Muscle of arm (tissue), 14 donors: Measurements from ENCODE around the gene PCCB. TPM values are rescaled to one million over a fixed set of nuclear protein-coding genes. Genes with fewer than 3 reads are reported as not detected.
"Not testable (repeated sequence)": the region's sequence is repeated elsewhere in the genome, so short reads cannot be mapped to it uniquely, and the experiment has no call there.

Source experiments
- DNase-seq: peaks from one replicate; pipeline ENCODE4 v3.0.0-alpha.2; 2013
- long read RNA-seq, 11 donors: transcript quantifications; one replicate each; lab custom pipeline, GENCODE V29; 2026
- polyA plus RNA-seq, 12 donors: library from polyadenylated mRNA; unstranded; fragments of 120-200 nt; gene quantifications; one replicate each; pipeline ENCODE4 v1.2.1, GENCODE V29; 2013; ENCODE audit not compliant: insufficient read length in 12 of 12

Gene PCCB
- 10 to 100 TPM in 11 of 12 donors, not detected in 1; 21.4 to 37.8 (median 31.8) TPM for polyA plus RNA-seq
- long read RNA-seq, donor 1, transcript PCCB-201 (15 exons, 1,833 nt) = major isoform, 9 of 9 reads
- long read RNA-seq, donor 1, partial matches to known transcripts = 0 of 9 reads
- long read RNA-seq, donor 1, other reads (novel, unspliced or antisense) = 0 of 9 reads
- long read RNA-seq, donor 2, transcript PCCB-201 (15 exons, 1,833 nt) = major isoform, 7 of 18 reads
- long read RNA-seq, donor 2, partial matches to known transcripts = 11 of 18 reads
- long read RNA-seq, donor 2, other reads (novel, unspliced or antisense) = 0 of 18 reads
- long read RNA-seq, donor 3, partial matches to known transcripts = 0 of 4 reads
- long read RNA-seq, donor 3, other reads (novel, unspliced or antisense) = 0 of 4 reads
- long read RNA-seq, donor 4, full-length matches to known transcripts = 7 of 7 reads
- long read RNA-seq, donor 4, partial matches to known transcripts = 0 of 7 reads
- long read RNA-seq, donor 4, other reads (novel, unspliced or antisense) = 0 of 7 reads
- long read RNA-seq, donor 5, transcript PCCB-201 (15 exons, 1,833 nt) = major isoform, 8 of 8 reads
- long read RNA-seq, donor 5, partial matches to known transcripts = 0 of 8 reads
- long read RNA-seq, donor 5, other reads (novel, unspliced or antisense) = 0 of 8 reads
- long read RNA-seq, donor 6, partial matches to known transcripts = 0 of 3 reads
- long read RNA-seq, donor 6, other reads (novel, unspliced or antisense) = 0 of 3 reads
- long read RNA-seq, donor 7, transcript PCCB-201 (15 exons, 1,833 nt) = major isoform, 6 of 6 reads
- long read RNA-seq, donor 7, partial matches to known transcripts = 0 of 6 reads
- long read RNA-seq, donor 7, other reads (novel, unspliced or antisense) = 0 of 6 reads
- long read RNA-seq, donor 8, transcript PCCB-201 (15 exons, 1,833 nt) = major isoform, 10 of 10 reads
- long read RNA-seq, donor 8, partial matches to known transcripts = 0 of 10 reads
- long read RNA-seq, donor 8, other reads (novel, unspliced or antisense) = 0 of 10 reads
- long read RNA-seq, donor 9, transcript PCCB-201 (15 exons, 1,833 nt) = major isoform, 9 of 9 reads
- long read RNA-seq, donor 9, partial matches to known transcripts = 0 of 9 reads
- long read RNA-seq, donor 9, other reads (novel, unspliced or antisense) = 0 of 9 reads
- long read RNA-seq, donor 10, transcript PCCB-201 (15 exons, 1,833 nt) = major isoform, 5 of 12 reads
- long read RNA-seq, donor 10, partial matches to known transcripts = 5 of 12 reads
- long read RNA-seq, donor 10, other reads (novel, unspliced or antisense) = 0 of 12 reads
- long read RNA-seq, donor 11, transcript PCCB-201 (15 exons, 1,833 nt) = major isoform, 7 of 7 reads
- long read RNA-seq, donor 11, partial matches to known transcripts = 0 of 7 reads
- long read RNA-seq, donor 11, other reads (novel, unspliced or antisense) = 0 of 7 reads

DNA sequence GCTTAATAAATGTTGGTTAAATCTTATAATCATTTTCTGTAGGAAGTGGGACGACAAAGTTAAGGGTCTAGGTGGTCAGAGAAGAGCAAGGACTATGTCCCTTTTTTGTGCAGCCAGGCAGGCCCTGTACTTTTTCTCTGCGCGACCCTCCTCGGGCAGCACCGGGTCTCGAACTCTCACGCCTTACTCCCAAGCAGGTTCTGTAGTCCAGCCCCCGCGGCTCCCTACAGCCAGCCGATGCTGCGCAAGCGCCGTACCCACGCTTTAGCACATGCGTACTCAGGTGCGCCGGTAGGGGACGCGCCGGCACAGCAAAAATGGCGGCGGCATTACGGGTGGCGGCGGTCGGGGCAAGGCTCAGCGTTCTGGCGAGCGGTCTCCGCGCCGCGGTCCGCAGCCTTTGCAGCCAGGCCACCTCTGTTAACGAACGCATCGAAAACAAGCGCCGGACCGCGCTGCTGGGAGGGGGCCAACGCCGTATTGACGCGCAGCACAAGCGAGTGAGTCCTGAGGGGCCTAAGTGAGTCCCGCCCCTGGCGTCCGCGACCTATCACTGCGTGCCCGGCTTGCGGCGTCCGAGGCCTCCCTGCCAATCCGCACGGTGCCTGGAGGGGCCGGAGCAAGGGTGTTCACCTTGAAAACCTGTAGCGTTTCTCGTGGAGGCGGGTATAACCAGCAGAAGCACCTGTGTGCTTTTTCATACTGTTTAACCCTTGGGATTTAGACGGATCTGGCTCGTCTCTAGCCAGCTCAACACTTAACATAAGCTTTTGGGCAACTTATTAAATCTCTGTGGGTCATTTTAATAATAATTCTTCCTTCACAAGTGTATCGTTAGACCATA is at the start of gene PCCB:
TSS of gene PCCB (plus strand) at position 282 of the 844 bp plus-strand sequence. CDS start at position 318, 36 bp downstream.
- peak; percentile 91 for DNase-seq

DNA sequence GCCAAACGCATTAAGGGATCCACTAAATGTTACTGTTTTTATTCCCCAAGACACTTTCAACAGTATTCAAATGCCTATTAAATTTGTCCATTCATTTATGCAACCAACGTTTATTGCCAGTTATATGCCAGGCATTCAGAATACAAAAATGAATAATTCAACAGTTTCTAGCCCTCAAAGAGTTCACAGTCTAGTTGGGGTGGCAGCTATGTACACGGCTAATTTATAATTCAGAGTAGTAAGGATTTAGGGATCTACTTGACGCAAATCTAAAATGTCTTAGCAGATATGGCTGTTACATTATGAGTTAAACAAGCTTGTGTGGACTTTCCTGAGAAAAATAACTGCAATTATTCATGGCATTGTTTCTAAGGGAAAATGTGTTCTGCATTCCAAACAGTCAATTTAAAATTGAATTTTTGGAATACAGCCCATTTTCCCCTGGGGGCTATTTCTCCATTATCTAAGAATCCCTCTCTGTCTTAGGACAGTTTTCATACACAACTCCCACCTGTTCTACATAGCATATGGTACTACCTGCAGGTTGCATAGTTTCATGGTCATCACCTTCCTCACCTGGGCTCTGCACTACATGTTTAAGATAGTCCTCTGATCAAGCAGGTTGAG is 42.5 kb upstream of the PCCB start:
- no peak for DNase-seq

- DNase-seq = no peak
Observed at GRCh38 chr3:136209921-136210320, 40.2 kb upstream of the PCCB start.

DNA sequence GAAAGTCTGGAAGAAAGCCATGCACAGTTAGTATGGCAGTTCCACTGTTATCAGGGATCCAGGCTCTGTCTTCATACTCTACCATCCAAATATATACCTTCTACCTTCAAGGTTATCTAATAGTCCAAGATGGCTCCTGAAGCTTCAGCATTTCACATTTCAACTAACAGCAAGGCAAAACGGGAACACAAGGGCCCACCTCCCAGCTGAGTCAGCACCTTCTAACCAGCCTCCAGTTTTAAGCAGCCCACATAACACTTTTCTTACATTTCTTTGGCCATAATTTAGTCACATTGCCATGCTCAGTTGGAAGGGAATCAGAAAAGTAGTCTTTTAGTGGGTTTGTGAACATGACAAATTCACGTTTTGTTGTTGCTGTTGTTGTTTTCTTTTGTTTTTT is 38.6 kb upstream of the PCCB start:
- DNase-seq = no peak

DNA sequence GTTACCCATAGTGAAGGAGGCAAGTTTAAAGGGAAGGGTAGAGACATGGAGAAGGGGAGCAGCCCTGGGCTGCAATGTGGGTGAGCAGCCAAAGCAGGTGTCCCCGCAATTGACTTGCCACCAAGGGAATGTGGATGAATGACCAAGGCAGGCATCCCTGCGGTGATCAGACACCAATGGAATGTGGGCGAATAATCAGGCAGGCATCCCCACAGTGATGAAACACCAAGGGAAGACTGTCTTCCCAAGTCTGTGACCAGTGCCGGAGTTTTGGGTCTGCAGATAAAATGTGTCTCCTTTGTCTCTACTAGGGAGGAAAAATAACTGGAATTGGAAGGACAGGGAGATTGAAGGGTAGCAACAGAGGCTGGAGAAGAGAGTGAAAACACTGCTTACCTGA is 27.4 kb upstream of the PCCB start:
- not testable (repeated sequence) for DNase-seq

- DNase-seq = no peak
Observed at GRCh38 chr3:136232413-136232812, 17.7 kb upstream of the PCCB start.

GRCh38 chr3:136235545-136235944 is 14.6 kb upstream of the PCCB start:
- DNase-seq = no peak

- DNase-seq = no peak
Observed at GRCh38 chr3:136236109-136236508, 14.0 kb upstream of the PCCB start.

- no peak for DNase-seq
Observed at GRCh38 chr3:136237103-136237502, 13.0 kb upstream of the PCCB start.

DNA sequence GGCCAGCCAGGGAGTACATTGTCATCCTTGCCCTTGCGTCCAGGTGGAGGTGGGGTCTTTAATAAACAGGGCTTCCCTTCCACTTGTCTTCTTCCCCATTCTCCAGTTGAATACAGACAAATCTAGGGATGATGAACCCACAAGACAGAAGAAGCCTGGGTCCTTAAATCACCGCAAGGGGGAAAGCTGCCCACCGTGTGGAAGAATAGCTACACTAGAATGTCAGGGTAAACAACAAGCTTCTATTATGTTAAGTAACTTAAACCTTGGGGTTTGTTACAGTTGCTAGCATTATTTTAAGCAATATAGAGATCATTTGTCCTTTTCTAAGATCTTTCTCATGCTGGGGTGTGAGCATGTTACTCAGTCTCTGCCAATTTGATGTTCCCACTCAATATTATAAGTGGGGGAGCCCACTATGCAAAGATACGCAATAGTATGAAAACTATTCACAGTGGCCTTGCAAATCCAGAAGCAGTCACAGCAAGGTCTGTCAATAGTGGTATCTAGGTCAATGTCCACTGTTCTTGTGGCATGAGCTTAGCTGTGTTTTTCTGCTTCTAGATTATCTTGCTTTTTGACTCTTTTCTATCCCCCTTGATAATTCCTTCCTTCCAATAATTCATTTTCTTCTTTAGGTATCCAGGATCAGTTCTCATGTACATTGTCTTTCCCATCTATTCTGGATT is 12.0 kb upstream of the PCCB start:
- no peak for DNase-seq

GRCh38 chr3:136239094-136239493 is 11.0 kb upstream of the PCCB start:
- no peak for DNase-seq

GRCh38 chr3:136245691-136246090 is 4.4 kb upstream of the PCCB start:
- no peak for DNase-seq

DNA sequence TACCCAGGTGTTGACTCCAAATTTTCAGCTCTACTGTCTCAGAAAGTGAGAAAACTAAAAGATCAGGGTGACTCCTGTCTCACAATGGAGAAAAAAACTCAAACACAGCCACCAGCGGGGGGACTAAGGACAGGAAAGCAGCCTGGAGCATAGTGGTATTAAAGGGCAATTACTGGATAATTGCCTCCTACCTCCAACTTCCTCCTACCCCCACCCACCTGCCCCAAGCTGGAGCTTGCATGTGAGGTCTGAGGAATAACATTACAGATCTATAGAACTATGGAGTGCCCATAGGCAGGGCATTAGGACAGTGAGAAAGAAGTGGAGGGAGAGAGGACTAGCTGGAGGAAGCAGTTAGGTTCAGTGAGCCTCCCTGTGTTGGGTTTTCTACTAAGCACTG is 2.7 kb upstream of the PCCB start:
- DNase-seq = no peak

GRCh38 chr3:136247855-136248590 is 2.1 kb upstream of the PCCB start:
- DNase-seq = no peak

DNA sequence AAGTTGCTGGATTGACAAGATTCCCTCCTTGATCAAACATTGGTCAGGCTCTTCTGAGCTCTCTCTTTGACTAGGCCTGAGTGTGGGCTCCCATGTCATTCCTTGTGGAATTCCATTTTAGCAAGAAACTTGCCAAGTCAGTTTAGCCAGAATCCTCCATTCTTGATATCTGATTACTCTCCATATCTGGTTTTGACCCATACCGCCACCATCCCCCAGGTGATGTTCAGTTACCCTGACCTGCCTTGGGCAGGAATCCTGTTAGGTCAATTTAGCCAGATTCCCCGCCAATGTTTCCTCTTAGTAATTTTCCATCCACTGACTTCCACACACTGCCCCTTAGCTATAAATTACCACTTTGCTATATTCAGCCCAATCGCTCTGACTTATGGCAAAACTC is 1.0 kb upstream of the PCCB start:
- no peak for DNase-seq

DNA sequence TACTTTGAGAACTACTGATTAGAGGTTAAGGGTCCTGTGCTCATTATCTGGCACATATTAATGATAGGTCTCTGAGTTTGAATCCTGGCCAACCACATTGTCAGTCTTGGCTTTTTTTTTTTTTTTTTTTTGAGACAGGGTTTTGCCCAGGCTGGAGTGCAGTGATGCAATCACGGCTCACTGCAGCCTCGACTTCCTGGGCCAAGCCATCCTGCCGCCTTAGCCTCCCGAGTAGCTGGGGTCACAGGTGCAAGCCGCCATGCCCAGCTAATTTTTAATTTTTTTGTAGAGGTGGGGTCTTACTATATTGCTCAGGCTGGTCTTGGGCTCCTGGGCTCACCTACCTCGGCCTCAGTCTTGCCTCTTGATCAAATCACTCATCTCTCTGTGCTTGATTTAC is 547 bp upstream of the PCCB start:
- DNase-seq = no peak

GRCh38 chr3:136250903-136251460 is 842 bp downstream of the PCCB start:
- DNase-seq = peak; percentile 45

- DNase-seq = no peak
Observed at GRCh38 chr3:136251511-136251910, 1.4 kb downstream of the PCCB start.
